ENCODE data around the gene CANT1. TPM values are rescaled to one million over a fixed set of nuclear protein-coding genes. Genes with fewer than 3 reads are reported as not detected.

Gene CANT1
- total RNA-seq, 2 donors from 2014 or later, result 20.9 to 40.1 TPM

DNA sequence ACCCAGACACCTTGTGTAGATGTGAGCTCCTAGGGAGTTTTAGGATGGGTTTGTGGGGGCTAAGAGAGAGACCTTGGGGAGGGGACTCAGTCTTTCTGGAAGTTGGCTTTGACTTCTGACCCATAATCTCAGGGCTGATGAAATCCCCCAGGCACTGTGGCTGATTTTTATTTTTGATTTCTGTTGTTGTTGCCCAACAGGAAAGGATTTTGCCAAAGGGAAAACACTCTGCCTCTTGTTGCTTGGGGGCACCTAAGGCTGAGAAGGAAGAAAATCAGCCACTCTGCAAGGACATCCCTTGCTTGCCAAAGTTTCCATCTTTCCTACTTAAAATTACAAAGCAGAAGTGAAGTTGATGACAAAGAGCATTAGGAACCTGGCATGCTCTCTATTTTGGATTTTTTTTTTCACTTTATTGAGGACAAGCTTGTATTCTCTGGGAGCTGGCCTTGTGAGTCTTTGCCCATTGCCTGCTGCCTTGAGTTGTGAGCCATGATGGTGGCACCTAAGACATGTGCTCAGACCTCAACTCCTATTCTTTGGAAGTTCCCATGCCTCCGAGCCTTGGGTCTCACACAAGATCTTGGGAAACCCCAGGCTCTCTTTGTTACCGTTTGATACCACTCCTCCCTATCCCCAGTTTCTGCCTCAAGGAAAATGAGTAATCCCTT lies 11.2 kb upstream of the CANT1 start:
- H3K9me3 ChIP-seq, result no peaks in the 10 kb centered on the region
- TF ChIP-seq, protein P1, sequence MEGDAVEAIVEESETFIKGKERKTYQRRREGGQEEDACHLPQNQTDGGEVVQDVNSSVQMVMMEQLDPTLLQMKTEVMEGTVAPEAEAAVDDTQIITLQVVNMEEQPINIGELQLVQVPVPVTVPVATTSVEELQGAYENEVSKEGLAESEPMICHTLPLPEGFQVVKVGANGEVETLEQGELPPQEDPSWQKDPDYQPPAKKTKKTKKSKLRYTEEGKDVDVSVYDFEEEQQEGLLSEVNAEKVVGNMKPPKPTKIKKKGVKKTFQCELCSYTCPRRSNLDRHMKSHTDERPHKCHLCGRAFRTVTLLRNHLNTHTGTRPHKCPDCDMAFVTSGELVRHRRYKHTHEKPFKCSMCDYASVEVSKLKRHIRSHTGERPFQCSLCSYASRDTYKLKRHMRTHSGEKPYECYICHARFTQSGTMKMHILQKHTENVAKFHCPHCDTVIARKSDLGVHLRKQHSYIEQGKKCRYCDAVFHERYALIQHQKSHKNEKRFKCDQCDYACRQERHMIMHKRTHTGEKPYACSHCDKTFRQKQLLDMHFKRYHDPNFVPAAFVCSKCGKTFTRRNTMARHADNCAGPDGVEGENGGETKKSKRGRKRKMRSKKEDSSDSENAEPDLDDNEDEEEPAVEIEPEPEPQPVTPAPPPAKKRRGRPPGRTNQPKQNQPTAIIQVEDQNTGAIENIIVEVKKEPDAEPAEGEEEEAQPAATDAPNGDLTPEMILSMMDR (IDR thresholded peaks at IDR 0.05), result no peak
- H3K4me3 ChIP-seq, result no peak overlapping the region
- H3K36me3 ChIP-seq, result no peaks in the 10 kb centered on the region
- H3K27ac ChIP-seq, result peak overlapping the region; percentile 93
- no peaks in the 10 kb centered on the region for H3K27me3 ChIP-seq
- H3K4me1 ChIP-seq, result peaks cover 0 to 62% of the 10 kb centered on the region in 2 donors
- DNase-seq (ENCODE audit: low spot score), result no peak

DNA sequence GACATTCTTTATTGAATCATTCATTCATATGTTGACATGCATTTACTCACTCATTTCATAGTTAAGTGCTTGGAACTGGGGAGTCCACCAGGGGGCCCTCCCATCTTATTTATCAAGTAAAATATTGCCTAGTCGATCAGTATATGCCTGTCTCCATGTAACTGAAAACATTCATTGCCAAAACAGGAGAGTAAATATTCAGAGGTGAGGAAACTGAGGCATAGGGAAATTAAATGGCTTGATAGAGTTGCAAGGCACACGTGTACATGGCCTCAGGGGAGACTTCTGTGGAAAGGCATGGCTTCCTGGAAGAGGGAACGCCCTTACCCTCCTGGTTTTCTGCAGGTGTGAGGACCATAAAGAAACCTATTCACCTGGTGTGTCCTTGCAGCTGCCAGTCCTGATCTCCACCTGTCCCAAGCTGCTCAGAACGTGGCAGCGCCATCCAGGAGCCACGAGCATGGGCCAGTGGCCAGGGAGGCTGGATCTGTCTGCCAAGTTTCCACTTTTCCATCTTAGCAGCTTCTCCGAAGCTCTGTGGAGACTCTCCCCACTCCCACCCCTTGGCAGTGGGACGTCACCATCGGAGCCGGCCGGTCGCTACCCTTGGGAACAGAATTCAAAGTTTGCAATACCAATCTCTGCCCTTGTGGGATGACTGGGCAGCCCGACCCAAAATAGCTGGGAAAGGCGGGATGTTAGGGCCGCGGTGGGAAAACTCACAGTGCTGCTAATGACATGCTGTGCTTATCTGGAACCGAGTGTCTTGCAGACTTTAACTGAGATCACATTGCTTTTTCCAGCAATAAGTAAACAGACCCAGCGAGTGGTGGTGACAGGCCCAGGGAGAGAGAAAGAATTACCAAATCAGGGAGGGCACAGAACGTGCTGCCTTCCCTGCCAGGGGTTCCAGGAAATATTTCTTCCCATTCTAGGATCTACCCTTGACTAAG lies 10.3 kb upstream of the CANT1 start:
- H3K27me3 ChIP-seq, result no peaks in the 10 kb centered on the region
- peak overlapping the region in 1 of 2 donors; percentile 10 for H3K4me3 ChIP-seq
- peak; percentile 92 for DNase-seq (ENCODE audit: low spot score)
- H3K36me3 ChIP-seq, result no peaks in the 10 kb centered on the region
- TF ChIP-seq, protein P1 (IDR thresholded peaks at IDR 0.05), result peak; percentile 81
- H3K27ac ChIP-seq, result peak overlapping the region; percentile 93
- peaks cover 0 to 54% of the 10 kb centered on the region in 2 donors for H3K4me1 ChIP-seq
- H3K9me3 ChIP-seq, result no peaks in the 10 kb centered on the region

DNA sequence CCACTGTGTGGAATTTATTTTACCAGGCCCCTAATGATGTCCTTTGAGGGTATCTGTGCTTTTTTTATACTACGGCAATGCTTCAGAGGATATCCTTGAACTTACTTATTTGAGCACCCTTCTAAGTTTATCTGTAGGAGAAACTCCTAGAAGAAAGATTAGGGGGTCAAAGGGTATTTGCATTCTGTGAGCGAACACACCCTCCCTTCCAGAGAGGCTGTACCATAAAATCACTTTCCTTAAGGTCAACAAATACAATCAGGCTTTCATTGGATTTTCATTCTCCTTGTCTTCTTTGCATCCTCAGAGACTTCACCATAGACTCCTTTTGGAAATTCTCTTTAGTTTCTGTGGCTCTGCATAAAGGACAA lies 9.7 kb upstream of the CANT1 start:
- Histone ChIP-seq H3K4me1 (peaks cover 0 to 49% of the 10 kb centered on the region in 2 donors), H3K27ac (peak overlapping the region in 1 of 2 donors; percentile 93), H3K27me3 (no peaks in the 10 kb centered on the region)

DNA sequence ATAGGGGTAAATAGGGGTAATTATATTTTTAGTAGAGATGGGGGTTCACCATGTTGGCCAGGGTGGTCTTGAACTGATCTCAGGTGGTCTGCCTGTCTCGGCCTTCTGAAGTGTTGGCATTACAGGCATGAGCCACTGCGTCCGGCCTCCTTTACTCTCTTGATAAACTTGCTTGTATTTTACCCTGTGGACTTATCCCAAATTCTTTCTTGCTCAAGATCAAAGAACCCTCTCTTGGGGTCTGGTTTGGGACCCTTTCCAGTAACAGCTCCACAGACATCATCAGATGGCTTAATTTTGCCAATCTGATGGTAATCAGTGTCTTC lies 8.8 kb upstream of the CANT1 start:
- no peak overlapping the region for H3K4me3 ChIP-seq
- peaks cover 0 to 41% of the 10 kb centered on the region in 2 donors for H3K4me1 ChIP-seq
- H3K27me3 ChIP-seq, result no peaks in the 10 kb centered on the region
- no peak for DNase-seq (ENCODE audit: low spot score)
- H3K9me3 ChIP-seq, result no peaks in the 10 kb centered on the region
- TF ChIP-seq, protein P1 (IDR thresholded peaks at IDR 0.05), result no peak
- H3K36me3 ChIP-seq, result no peaks in the 10 kb centered on the region
- no peak overlapping the region for H3K27ac ChIP-seq

More for the DNA sequence above, 9.7 kb upstream of the CANT1 start:
- no peaks in the 10 kb centered on the region for H3K9me3 ChIP-seq
- no peaks in the 10 kb centered on the region for H3K36me3 ChIP-seq
- TF ChIP-seq, protein P1 (IDR thresholded peaks at IDR 0.05), result no peak
- no peak for DNase-seq (ENCODE audit: low spot score)
- no peak overlapping the region for H3K4me3 ChIP-seq

DNA sequence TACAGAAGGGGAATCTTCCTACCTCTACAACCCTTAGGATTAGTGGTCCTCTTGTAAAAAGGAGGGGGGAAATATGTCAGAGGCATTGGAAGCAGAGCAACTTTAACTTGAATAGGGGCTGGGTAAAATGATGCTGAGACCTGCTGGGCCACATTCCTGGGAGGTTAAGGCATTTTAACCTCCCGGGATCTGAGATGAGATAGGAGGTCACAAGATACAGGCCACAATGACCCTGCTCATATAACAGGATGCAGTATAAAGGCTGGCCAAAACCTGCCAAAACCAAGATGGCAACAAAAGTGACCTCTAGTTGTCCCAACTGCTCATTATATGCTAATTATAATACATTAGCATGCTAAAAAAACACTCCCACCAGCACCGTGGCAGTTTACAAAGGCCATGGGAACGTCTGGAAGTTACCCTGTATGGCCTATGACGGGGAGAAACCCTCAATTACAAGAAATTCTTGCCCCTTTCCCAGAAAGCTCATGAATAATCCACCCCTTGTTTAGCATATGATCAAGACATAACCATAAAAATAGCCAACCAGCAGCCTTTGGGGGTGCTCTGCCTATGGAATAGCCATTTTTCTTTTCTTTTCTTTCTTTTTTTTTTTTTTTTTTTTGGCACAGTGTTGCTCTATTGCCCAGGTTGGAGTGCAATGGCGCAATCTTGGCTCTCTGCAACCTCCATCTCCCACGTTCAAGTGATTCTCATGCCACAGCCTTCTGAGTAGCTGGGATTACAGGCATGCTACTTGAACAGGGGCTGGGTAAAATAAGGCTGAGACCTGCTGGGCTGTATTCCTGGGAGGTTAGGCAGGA lies 8.2 kb upstream of the CANT1 start:
- H3K27me3 ChIP-seq, result no peaks in the 10 kb centered on the region
- no peak overlapping the region for H3K4me3 ChIP-seq
- H3K9me3 ChIP-seq, result no peaks in the 10 kb centered on the region
- H3K4me1 ChIP-seq, result peaks cover 0 to 36% of the 10 kb centered on the region in 2 donors
- H3K27ac ChIP-seq, result no peak overlapping the region
- TF ChIP-seq, protein P1 (IDR thresholded peaks at IDR 0.05), result no peak
- no peak for DNase-seq (ENCODE audit: low spot score)
- no peaks in the 10 kb centered on the region for H3K36me3 ChIP-seq

All from right atrium auricular region (tissue), 2 donors.